OCI-M1 (cell line): ENCODE data around the gene GCN1.
"Not testable (repeated sequence)": the region's sequence is repeated elsewhere in the genome, so short reads cannot be mapped to it uniquely, and the experiment has no call there.

Experiments used
- DNase-seq: peaks from one replicate; lab custom pipeline; 2025; lab: John Stamatoyannopoulos, UW

GCN1 gene

DNA sequence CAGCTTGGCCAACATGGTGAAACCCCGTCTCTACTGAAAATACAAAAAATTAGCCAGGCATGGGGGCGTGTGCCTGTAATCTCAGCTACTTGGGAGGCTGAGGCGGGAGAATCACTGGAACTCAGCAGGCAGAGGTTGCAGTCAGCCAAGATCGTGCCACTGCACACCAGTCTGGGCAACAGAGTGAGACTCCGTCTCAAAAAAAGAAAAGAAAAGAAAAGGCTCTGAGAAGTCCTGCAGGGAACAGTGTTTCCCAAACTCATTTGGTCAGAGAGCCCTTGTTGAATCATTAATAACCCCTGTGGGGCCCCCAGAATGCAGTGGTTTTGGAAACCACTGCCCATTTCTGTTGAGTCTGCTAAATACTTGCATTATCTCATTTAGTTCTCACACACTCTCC, 18.7 kb upstream of the GCN1 start:
- not testable (repeated sequence) for DNase-seq

DNA sequence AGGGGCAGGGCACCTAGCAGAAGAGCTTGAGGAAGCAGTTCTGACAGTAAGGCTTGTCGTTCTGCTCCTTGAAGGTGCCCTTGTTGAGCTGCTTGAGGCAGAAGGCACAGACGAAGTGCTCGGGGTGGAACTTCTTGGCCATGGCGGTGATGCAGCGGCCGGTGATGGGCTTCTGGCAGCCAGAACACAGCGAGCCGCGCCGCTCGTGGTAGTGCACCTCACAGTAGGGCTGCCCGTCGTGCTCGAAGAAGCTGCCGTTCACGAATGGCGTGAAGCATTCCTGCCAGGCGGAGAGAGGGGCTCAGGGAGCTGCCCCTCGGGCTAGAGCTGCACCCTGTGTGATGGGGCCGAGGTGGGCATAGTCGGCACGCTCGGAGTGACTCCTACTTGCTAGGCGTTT, 17.8 kb upstream of the GCN1 start:
- no peak for DNase-seq

DNA sequence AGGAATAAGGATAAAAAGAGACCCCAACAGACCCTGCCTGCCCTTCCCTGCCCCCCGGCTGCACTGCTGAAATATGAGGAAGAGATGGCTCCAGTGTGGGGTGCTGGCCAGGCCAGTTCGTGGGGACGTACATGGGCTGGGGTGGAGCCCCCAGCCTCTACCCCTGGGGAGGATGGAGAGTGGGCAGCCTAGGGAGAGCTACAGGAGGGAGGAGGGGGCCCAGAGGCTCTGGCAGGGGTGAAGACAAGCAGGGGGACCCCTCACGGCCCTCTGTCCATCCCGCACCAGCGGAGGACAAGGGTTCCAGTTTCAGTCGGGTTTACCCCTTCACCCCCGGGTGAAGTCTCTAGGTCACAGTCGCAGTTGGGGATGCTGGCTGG, 17.4 kb upstream of the GCN1 start:
- no peak for DNase-seq

DNA sequence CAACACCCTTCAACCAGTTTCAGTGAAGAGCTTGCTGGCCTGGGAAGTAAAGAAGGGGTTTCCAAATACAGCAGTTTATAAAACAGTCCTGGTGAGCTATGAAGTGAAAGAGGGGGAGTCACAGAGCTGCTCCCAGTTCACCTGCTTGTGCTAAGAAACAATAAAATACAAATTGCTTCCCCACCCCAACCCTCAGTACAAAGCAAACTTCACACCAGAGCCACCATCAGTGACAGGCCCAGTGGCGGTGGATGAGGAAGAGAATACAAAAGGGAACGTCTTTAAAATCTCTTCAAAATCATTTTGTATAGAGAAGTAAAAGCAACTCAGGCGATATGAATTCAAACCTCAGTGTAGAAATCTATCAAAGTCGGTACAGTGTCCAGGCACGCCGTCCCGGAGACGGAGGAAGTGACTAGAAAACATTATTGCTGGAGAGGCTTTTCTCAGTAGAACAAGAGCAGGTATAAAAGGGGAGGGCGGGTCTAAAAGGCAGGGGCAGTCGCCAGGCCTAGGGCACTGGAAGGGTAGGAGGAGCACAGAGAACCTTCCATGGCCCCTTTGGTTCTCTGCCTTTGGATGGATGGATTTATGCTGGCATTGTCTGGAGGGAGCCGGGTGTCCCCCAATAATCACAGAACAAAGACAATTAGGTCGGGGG, 16.9 kb upstream of the GCN1 start:
- DNase-seq: no peak

DNA sequence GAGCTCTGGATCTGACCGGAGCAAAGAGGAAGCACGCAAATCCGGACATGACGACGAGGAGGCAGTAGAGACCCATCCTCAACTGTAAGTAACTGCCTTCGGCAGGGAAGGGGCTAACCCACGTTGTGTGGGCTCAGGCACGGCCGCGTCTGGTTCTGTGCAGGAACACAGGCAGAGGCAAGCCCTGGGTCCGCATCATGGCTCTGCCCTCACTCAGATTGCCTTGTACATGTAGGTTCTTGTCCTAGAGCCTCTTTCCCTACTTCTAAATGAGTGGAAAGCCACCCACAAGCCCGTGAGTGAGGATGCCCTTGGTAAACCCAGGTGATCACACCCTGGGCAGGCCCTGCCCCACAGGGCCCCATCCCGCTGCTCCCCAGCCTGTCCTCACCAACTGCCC, 15.3 kb upstream of the GCN1 start:
- no peak for DNase-seq

DNA sequence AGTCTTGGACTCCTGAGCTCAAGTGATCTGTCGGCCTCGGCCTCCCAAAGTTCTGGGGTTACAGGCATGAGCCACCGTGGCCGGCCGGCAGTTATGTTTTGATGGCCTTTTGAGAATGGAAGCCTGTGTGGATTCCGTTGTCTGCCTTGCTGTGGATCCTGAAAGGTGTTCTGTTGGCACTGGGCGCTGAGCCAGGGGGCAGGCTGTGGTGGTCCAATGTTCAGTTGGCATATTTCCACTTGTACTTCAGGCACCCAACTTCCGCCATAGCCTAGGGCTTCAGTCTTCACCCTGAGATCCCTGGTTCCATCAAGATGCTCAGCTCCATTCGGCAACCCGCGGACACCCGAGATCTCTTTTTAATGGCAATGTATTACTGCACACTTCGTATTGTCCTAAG, 12.7 kb upstream of the GCN1 start:
- no peak for DNase-seq

DNA sequence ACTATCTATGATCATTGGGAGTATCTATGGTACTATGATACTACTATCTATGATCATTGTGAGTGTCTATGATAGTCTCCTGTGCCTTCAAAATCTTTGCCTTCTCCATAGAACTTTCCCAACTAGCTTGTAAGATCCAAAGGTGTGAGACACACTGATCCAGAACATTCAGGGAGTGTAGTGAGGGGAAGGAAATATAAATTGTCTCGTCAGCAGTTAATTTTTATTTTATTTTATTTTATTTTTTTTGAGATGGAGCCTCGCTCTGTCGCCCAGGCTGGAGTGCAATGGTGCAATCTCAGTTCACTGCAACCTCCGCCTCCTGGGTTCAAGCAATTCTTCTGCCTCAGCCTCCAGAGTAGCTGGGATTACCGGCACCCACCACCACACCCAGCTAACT, 12.3 kb upstream of the GCN1 start:
- not testable (repeated sequence) for DNase-seq

DNA sequence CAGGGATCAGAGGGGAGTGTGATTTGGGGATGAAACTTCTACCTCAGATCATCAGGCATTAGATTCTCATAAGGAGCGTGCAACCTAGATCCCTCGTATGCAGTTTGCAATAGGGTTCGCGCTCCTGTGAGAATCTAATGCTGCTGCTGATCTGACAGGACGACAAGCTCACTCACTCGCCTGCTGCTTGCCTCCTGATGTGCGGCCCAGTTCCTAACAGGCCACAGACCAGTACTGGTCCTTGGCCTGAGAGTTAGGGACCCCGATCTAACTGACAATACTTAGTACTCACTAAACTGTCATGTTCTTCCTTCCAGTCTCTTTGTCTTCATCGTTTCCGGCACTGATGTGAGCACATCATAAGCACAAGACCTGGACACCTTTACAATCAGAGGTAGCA, 11.7 kb upstream of the GCN1 start:
- DNase-seq: no peak

DNA sequence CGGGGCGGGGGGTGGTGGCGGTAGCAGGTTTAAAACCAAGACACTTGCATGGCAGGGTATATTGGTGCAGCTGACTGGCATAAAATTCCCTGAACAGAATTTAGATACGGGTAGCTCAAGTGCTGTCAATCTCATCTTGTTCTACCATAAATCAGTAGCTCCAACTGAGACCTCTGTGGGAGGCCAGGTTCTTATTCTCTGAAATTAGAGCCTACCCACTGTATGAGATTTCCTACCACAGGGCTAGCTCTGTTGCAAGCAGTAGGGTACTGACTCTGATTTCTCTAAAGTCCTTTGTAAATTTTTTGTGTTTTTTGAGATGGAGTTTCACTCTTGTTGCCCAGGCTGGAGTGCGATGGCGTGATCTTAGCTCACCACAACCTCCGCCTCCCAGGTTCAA, 9.7 kb upstream of the GCN1 start:
- DNase-seq: no peak

DNA sequence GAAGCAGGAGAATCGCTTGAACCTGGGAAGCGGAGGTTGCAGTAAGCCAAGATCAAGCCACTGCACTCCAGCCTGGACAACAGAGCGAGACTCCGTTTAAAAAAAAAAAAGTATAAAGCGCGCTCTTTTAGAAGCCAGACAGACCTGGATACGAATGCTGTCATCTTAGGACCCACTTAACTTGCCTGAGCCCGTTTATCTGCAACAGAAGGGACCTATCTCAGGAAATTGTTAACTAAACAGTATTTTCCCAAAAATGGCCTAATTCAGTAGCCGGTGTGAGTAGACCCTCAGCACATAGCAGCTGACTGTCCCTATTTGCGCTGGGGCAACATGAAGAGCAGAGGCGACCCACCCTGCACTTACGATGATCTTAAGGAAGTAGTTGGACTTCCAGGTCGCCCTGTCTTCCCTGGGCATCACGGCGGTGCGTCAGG, 5.9 kb upstream of the GCN1 start:
- no peak for DNase-seq

DNA sequence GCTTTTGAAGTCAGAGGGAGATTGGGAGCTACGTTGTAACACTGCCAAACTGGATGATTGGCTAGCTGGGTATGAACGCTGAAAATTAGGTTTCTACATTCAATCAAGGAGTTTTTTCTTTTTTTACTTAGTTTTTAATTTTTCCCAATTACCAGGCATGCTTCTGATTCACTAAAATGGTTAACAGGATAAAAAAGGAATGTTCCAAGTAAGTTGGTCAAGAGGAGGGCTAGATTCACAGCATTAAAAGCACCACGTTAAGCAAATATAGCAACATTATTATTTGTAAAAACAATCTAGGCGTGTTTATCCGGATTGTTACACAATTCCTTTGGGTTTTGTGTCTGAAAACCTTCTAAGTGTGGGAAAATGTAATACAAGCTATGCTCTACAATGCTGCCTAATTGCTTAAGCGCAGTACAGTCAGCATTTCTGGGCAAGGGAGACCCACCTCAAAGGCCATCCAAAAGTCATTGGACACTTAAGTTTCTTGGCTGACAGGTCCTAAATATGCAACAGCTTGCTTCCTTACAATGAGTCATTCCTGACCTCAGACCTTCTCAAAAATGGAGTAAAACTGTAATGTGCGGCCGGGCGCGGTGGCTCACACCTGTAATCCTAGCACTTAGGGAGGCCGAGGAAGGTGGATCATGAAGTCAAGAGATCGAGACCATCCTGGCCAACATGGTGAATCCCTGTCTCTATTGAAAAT, 5.2 kb upstream of the GCN1 start:
- peak; percentile 19 for DNase-seq

DNA sequence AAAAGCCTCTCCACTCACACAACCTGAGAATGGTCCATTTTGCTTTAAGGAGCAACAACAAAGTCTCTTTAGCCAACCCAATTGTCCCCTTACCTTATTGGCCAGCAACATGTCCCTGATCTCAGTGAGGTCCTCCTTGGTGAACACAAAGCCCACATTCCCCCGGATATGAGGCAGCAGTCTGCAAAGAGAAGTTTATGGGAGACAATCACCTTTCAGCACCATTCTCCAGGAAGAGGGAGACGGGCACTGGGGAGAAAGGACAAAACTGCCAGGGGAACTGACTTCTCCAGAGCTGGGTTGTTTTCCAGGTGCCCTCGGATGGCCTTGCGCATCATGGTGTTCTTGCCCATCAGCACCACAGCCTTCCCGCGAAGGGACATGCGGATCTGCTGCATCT, 4.5 kb upstream of the GCN1 start:
- no peak for DNase-seq

DNA sequence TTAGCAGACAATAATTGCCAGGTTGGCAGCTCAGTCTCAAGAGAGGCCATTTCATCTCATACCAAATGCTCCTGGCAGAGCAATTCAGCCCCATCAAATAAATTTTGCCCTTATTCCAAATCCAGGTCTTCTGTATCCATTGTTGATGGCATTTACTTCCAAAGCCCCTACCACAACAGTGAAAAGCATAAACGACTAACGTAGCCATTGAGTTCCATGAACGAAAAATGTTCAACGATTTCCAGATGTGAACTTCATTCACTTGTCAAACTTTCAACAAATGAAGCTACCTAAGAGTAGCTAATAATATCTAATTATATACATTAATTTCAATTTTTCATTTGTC, 3.0 kb upstream of the GCN1 start:
- no peak for DNase-seq

DNA sequence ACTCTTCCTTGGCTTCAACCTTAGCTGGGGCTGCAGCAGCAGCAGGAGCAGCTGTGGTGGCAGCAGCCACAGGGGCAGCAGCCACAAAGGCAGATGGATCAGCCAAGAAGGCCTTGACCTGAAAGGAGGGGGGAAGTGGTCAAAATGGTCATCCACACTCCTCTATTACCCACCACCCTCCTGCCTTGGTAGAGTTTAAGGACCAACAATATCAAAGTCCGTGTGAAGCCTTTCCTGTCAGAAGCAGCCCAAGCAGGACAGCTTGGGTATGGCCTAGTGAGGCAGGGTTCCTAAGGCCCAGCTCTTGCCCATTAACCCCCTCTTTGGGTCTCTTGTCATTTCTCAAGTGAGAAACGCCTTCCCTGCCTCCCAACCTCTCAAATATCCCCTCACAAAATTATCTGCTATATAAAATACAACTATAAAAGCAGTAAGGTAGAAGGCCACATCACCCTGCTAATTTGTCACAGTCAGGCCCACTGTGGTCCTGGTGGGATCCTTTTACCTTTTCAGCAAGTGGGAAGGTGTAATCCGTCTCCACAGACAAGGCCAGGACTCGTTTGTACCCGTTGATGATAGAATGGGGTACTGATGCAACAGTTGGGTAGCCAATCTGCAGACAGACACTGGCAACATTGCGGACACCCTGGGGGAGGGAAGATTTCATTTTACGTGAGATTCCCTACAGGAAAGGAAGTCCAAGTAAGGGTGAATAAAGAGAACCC, 2.5 kb upstream of the GCN1 start:
- peak; percentile 16 for DNase-seq

DNA sequence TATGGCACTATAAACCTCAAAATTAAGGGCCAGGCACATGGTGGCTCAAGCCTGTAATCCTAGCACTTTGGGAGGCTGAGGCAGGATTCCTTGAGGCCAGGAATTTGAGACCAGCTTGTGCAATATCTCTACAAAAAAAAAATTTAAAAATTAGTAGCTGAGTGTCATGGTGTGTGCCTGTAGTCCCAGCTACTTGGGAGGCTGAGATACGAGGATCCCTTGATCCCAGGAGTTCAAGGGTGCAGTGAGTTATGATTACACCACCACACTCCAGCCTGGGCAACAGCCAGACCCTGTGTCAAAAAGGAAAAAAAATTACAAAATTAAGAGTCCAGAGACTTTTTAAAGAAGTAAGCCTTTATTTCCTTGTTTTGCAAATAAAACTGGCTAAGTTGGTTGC, 1.8 kb upstream of the GCN1 start:
- peak; percentile 53 for DNase-seq

DNA sequence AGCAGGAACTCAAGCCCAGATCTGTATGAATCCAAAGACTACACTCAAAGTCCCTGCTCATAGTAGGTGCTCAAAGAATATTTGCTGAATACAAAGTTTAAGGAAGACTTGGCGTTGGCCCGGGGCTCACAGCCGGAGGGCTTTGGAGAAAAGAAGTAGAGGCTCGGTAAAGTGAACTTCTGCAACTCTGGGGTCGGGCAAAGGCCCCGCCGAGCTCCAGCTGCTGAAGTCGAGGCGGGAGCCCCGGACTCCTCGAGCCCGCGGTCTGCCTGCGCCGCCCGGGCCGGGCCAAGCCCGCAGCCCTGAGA, 335 bp downstream of the GCN1 start:
- peak; percentile 62 for DNase-seq

DNA sequence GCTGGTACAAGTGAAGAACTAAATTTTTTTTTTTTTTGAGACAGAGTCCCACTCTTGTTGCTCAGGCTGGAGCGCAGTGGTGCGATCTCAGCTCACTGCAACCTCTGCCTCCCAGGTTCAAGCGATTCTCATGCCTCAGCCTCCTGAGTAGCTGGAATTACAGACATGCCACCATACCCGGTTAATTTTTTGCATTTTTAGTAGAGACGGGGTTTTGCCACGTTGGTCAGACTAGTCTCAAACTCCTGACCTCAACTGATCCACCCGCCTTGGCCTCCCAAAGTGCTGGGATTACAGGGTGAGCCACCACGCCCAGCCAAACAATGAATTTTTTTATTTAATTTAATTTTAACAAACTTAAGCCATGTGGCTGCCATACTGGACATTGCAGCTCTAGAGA, 1.2 kb downstream of the GCN1 start:
- not testable (repeated sequence) for DNase-seq

DNA sequence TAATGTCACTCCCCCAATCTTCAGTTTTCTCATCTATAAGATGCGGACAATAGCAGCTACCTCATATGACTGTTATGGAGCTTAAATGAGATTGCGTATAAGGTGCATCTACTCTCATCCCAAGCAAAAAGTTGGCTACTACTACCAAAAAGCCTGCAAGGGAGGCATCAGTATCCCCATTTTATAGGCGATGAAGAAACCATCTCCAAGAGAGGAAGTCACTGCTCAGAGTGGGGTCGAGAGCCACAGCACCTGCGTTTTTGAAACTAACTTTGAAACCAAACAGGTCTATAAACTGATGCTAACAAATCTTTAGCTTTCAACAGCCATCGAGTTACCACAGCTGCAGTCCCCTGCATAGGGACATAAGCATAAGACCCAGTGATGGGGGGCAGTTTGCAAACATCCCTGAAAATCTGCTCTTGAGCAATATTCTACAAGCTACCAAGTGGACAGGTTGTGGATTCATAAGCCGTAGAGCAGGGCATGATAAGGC, 3.5 kb downstream of the GCN1 start:
- DNase-seq: no peak

DNA sequence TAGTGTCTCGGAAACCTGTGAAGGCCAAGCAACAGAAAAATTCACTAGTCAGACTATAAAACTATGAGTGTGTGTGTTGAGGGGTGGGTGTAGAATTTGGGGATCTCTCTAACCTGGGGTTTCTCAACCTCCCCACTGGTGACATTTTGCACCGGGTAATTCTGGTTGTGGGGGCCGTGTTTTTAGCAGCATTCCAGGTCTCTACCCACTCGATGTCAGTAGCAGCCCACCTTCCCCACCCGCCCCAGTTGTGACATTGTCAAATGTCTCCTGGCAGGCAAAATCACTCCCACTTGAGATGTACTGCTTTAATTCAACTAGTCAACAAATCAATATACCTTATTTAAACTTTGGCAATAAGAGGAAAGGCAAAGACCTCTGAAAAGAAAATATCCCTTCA, 4.1 kb downstream of the GCN1 start:
- no peak for DNase-seq

DNA sequence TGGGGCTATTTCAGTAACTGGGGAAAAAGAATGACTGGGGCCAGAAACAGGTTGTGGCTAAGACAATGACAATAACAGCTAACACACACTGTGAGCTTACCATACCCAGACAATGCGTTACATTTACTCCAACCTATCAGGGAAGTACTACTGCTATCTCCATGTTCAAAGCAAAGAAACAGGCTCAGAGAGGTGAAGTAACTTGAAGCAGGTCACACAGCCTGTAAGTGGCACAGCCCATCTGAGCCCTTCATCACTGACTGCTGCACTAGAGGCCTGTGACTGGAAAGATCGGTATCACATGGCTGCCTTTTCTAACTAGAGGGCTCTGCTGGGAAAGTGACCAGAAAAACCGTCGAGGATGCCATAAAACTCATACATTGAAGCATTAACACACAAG, 7.9 kb downstream of the GCN1 start:
- DNase-seq: no peak

DNA sequence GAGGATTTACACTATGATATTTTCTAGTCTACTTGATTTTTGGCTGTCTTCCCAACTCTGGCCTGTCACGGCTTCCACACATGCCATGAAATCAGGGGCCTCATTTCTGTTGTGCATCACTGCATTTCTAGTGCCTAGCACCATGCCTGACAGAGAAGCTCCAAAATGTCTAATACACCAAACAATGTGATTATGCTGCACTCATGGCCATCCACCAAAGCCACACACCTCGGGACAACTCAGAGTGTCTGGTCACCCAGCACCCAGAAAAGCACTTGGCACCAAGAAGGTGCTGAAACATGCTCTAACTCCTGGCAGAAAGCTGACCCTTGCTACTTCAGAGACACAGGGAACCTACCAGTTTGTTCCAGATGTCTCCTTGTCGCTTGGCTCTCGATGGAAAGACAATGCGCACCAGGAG, 11.3 kb downstream of the GCN1 start:
- no peak for DNase-seq

DNA sequence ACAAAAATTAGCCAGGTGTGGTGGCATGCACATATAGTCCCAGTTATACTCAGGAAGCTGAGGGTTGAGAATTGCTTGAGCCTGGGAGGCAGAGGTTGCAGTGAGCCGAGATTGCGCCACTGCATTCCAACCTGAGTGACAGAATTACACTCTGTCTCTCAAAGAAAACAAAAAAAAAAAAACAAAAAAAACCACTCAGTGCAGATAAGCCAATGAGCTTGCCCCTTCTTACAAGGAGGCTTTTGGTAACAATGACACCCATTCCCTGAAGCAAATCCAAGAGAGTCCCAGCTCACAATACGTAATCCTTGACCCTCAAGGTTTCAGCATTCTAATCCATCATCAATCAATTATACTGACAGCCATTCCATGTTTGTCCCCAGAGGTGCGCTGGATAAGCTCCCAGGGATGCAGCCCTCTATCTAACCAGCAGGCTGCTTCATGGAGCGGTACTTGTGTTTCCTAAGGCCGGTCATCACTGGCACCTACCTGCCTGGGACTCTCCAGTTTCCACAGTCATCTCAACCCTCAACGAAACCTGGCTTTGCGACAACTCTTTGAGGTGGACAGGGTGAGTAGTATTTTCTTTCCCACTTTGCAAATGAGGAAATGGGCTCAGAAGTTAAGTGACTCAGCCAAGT, 12.4 kb downstream of the GCN1 start:
- no peak for DNase-seq

DNA sequence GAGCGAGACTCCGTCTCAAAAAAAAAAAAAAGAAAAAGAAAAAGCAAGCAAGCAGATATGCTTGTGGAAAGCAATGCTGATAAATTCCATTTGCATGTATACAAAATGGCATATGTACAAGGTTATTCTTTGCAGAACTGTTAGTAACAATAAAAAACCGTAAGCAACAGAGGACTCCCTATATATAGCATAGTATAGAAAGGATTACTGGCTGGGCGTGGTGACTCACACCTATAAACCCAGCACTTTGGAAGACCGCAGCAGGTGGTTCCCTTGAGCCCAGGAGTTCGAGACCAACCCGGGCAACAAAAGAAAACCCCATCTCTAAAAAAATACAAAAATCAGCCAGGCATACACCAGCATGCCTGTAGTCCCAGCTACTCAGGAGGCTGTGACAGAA, 13.5 kb downstream of the GCN1 start:
- DNase-seq: no peak
